ENCODE data around the gene SAMD5. TPM values are rescaled to one million over a fixed set of nuclear protein-coding genes. Genes with fewer than 3 reads are reported as not detected.

SAMD5 gene
- total and polyA plus RNA-seq, 10 donors = 0.15 to 5.0 (median 1.7) TPM

DNA sequence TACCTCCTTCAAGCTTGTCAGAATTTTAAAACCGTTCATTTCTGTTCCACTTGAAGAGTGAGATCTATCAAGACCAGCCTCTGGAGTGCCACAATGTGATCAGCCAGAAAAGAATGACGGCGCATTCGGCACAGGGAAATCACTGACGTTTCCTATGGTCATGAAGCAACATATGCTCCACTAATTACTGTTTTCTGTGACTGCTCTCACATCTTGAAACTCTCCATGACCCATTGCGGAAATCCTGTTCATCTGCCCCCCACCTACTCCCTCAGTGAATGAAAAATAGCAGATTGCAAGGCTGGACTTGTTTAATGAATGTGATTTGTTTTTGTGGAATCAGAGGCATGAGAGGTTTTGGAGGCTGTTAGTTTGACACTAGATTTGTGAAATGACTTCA is 53.2 kb downstream of the SAMD5 start:
- Histone ChIP-seq H3K36me3 (no peaks in the 10 kb centered on the region), H3K4me3 (no peak overlapping the region), H3K9me3 (no peaks in the 10 kb centered on the region), H3K27me3 (replicated peaks in 1 of 7) (no peaks in the 10 kb centered on the region), H3K4me1 (no peaks in the 10 kb centered on the region), H3K27ac (no peak overlapping the region)
- TF ChIP-seq POLR2AphosphoS5 (IDR thresholded peaks at IDR 0.05) = no peak
- TF ChIP-seq POLR2A (IDR thresholded peaks at IDR 0.05) = no peak
- no peak for TF ChIP-seq CTCF (IDR thresholded peaks at IDR 0.05 in 8 of 11, conservative IDR thresholded peaks at IDR 0.05 in 3 of 11)
- no peak for DNase-seq
- intact Hi-C loops (cut with DNase I; ENCODE audit: low total_unique reads) = no loop called here
- 77 to 83% (median 78%) methylated on average over 6 of the region's 6 CpGs for WGBS, 5 donors

DNA sequence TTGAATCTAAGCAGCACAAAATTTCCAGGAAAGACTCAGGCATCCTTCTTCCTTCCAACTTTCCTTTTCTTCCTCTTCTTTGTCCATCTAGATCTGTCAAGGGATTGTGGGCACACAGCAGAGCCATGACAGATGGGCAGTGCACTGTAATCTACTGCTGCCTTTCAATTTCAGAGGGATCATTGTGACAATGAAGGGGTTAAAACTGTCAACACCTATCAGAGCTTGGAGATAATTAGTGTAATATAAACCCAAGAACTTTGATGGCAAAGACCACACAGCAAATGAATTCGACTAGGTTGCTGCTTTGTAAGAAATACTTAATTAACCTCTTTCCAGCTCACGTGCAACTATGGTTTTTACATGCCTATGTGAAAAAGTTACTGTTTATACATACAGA is 55.0 kb downstream of the SAMD5 start:
- Histone ChIP-seq H3K27me3 (replicated peaks in 1 of 7) (no peaks in the 10 kb centered on the region), H3K4me1 (no peaks in the 10 kb centered on the region), H3K36me3 (no peaks in the 10 kb centered on the region), H3K9me3 (no peaks in the 10 kb centered on the region), H3K4me3 (no peak overlapping the region), H3K27ac (no peak overlapping the region)
- TF ChIP-seq CTCF (IDR thresholded peaks at IDR 0.05 in 8 of 11, conservative IDR thresholded peaks at IDR 0.05 in 3 of 11) (no peak), POLR2AphosphoS5 (IDR thresholded peaks at IDR 0.05) (no peak), POLR2A (IDR thresholded peaks at IDR 0.05) (no peak)
- no peak for DNase-seq
- intact Hi-C loops (cut with DNase I; ENCODE audit: low total_unique reads) = no loop called here
- WGBS, 5 donors = 79 to 91% (median 85%) methylated on average over 2 of the region's 2 CpGs

DNA sequence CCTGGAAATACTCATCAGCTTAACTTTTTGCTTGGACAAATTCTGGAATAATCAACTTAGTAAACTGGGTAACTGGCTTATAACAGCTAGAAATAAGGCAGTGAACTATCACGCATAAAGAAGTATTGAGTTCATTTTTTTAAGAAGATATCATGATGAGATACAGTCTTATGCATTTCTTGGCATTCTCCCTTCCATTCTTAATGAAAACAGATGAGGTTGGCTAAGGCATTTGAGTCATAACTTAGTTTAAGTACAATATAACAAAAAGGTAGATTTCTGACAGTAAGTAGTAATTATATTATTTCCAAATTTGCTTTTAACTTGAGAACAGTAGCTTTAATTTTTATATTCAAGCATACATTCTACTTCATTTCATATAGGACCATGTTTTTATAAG is 56.1 kb downstream of the SAMD5 start:
- WGBS, 5 donors = 45 to 96% (median 92%) methylated on average over 1 of the region's 1 CpG
- Histone ChIP-seq H3K4me1 (no peaks in the 10 kb centered on the region), H3K9me3 (no peaks in the 10 kb centered on the region), H3K4me3 (no peak overlapping the region), H3K36me3 (no peaks in the 10 kb centered on the region), H3K27ac (no peak overlapping the region), H3K27me3 (replicated peaks in 1 of 7) (no peaks in the 10 kb centered on the region)
- DNase-seq = no peak
- intact Hi-C loops (cut with DNase I; ENCODE audit: low total_unique reads) = no loop called here
- TF ChIP-seq POLR2A (IDR thresholded peaks at IDR 0.05) (no peak), POLR2AphosphoS5 (IDR thresholded peaks at IDR 0.05) (no peak), CTCF (IDR thresholded peaks at IDR 0.05 in 8 of 11, conservative IDR thresholded peaks at IDR 0.05 in 3 of 11) (no peak)

DNA sequence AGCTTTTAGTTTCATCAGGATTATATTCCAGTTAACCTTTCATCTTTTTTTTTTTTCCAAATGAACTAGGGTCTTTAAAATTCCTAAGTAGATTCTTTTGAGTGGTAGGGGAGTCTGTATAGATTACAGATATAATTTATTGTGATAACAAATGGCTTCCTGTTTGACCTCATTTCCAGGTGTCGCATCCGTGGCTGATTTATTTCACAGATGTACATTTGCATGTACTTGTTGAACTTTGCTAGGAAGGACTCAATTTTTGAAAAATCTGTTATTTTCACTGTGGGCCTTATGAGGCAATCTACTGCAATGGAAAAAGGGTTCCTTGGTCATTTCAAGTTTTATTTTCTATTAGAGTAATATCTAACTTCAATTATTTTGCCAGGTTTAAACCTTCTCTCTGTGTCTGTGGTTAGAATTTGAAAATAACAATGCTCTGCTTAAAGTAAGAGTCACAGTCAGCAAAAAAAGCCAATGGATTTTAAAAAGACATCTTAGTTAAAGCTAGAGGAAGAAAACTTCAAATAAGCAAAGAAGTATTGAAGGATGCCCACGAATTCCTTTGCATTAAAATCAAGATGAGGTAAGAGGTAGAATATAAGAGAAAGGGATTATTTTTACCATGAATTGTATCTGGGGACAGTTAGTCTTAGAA is 57.9 kb downstream of the SAMD5 start:
- no peak overlapping the region for H3K4me3 ChIP-seq
- H3K27ac ChIP-seq = no peak overlapping the region
- TF ChIP-seq POLR2A (IDR thresholded peaks at IDR 0.05) (no peak), POLR2AphosphoS5 (IDR thresholded peaks at IDR 0.05) (no peak), CTCF (IDR thresholded peaks at IDR 0.05 in 8 of 11, conservative IDR thresholded peaks at IDR 0.05 in 3 of 11) (no peak)
- DNase-seq = no peak
- no peaks in the 10 kb centered on the region for H3K4me1 ChIP-seq
- no peaks in the 10 kb centered on the region for H3K36me3 ChIP-seq
- H3K27me3 ChIP-seq (replicated peaks in 1 of 7) = no peaks in the 10 kb centered on the region
- 34 to 47% (median 37%) methylated on average over 3 of the region's 3 CpGs for WGBS, 5 donors
- intact Hi-C loops (cut with DNase I; ENCODE audit: low total_unique reads) = no loop called here
- H3K9me3 ChIP-seq = no peaks in the 10 kb centered on the region
